OCI-LY7 (cell line): ENCODE data around the gene RNASE3.
"Not testable (repeated sequence)": the region's sequence is repeated elsewhere in the genome, so short reads cannot be mapped to it uniquely, and the experiment has no call there.

ENCODE experiments used
- CTCF ChIP-seq: fragments of 200-600 bp; sonication (generic); conservative IDR thresholded peaks from 2 replicates; pipeline ENCODE4 v1.5.1; 2014; ENCODE audit warnings: mild to moderate bottlenecking, antibody characterized with exemption, low read length, moderate library complexity, mixed read lengths
- EZH2phosphoT487 ChIP-seq: fragments of 200-600 bp; sonication (generic); IDR thresholded peaks from 2 replicates; pipeline ENCODE4 v1.6.1; 2018; ENCODE audit warnings: low read depth, borderline replicate concordance, mild to moderate bottlenecking, mixed run types, antibody characterized with exemption, low read length, moderate library complexity, mixed read lengths

- not testable (repeated sequence) for TF ChIP-seq CTCF, EZH2phosphoT487
These were observed 32.6 kb downstream of the RNASE3 start for GRCh38 chr14:20923766-20924297.
